AG20443 (cell line): ENCODE results near the gene AQP9.
A peak's percentile ranks its signal among the peaks of the same experiment; 100 is the strongest.
"Not testable (repeated sequence)": the region's sequence is repeated elsewhere in the genome, so short reads cannot be mapped to it uniquely, and the experiment has no call there.

Source experiments
- DNase-seq: peaks from one replicate; pipeline ENCODE4 v3.0.0; 2012; ENCODE audit warnings: low spot score, mixed read lengths

AQP9 gene

GRCh38 chr15:58182460-58183163 is 44.4 kb downstream of the AQP9 start:
- DNase-seq = peak; percentile 89

- DNase-seq = no peak
These were observed 47.3 kb downstream of the AQP9 start for GRCh38 chr15:58185439-58185838.

- no peak for DNase-seq
These were observed 51.1 kb downstream of the AQP9 start for GRCh38 chr15:58189148-58189811.

- DNase-seq = peak; percentile 24
These were observed 52.2 kb downstream of the AQP9 start for GRCh38 chr15:58190419-58190818.

- not testable (repeated sequence) for DNase-seq
These were observed 55.5 kb downstream of the AQP9 start for GRCh38 chr15:58193636-58194035.

- DNase-seq = no peak
These were observed 62.6 kb downstream of the AQP9 start for GRCh38 chr15:58200739-58201138.

GRCh38 chr15:58201516-58201915 is 63.3 kb downstream of the AQP9 start:
- no peak for DNase-seq

GRCh38 chr15:58203537-58203936 is 65.4 kb downstream of the AQP9 start:
- peak; percentile 85 for DNase-seq

GRCh38 chr15:58206151-58206550 is 68.0 kb downstream of the AQP9 start:
- no peak for DNase-seq

- not testable (repeated sequence) for DNase-seq
These were observed 70.0 kb downstream of the AQP9 start for GRCh38 chr15:58208217-58208616.

GRCh38 chr15:58209007-58209481 is 70.9 kb downstream of the AQP9 start:
- DNase-seq = peak; percentile 56

- not testable (repeated sequence) for DNase-seq
These were observed 71.8 kb downstream of the AQP9 start for GRCh38 chr15:58210031-58210430.

GRCh38 chr15:58212909-58213526 is 74.8 kb downstream of the AQP9 start:
- peak; percentile 63 for DNase-seq

GRCh38 chr15:58213587-58214338 is 75.6 kb downstream of the AQP9 start:
- peak; percentile 59 for DNase-seq

GRCh38 chr15:58214591-58215340 is 76.6 kb downstream of the AQP9 start:
- DNase-seq = no peak

- DNase-seq = no peak
These were observed 79.3 kb downstream of the AQP9 start for GRCh38 chr15:58217460-58217859.

- peak; percentile 73 for DNase-seq
These were observed 83.5 kb downstream of the AQP9 start for GRCh38 chr15:58221591-58222241.

- peak; percentile 55 for DNase-seq
These were observed 84.5 kb downstream of the AQP9 start for GRCh38 chr15:58222679-58223078.

- no peak for DNase-seq
These were observed 85.3 kb downstream of the AQP9 start for GRCh38 chr15:58223432-58223831.

GRCh38 chr15:58224068-58224467 is 85.9 kb downstream of the AQP9 start:
- peak; percentile 25 for DNase-seq
